ENCODE results near the gene SEC61B. TPM values are rescaled to one million over a fixed set of nuclear protein-coding genes. Genes with fewer than 3 reads are reported as not detected.

Gene SEC61B
- total RNA-seq, 1 experiment from 2014 or later: 125 TPM

- BruUV-seq (replicated peaks): no TSS peak
- intact Hi-C loops (cut with micrococcal nuclease): no loop called here
- no peak for DNase-seq (ENCODE audit: low read depth, low spot score)
Observed at GRCh38 chr9:99224445-99224844, 2.4 kb downstream of the SEC61B start.

More at GRCh38 chr9:99224445-99224844, 2.4 kb downstream of the SEC61B start:
- ChIA-PET RAD21 (ENCODE audit: low non-redundant PET in 1 of 2, low total read pairs in 2 of 2, uncharacterized antibody in 2 of 2, unreplicated experiment in 2 of 2) (no interaction called here), CTCF (no interaction called here), POLR2A (no interaction called here)
- Histone ChIP-seq H2AFZ (ENCODE audit: low read depth, low read length, poor library complexity, severe bottlenecking) (no peak overlapping the region), H3K4me2 (ENCODE audit: low read length) (no peak overlapping the region), H3K27me3 (ENCODE audit: insufficient read depth, low read length) (no peaks in the 10 kb centered on the region), H3K9me3 (ENCODE audit: control insufficient read depth in 1 of 2, insufficient read depth in 1 of 2, low read depth in 1 of 2, low read length in 2 of 2) (no peaks in the 10 kb centered on the region), H3K9ac (ENCODE audit: low read length) (no peak overlapping the region), H3K4me3 (replicated peaks in 1 of 2; ENCODE audit: low read depth in 1 of 2, low read length in 2 of 2) (no peak overlapping the region), H3K27ac (ENCODE audit: low read depth, low read length) (no peak overlapping the region), H3K79me2 (ENCODE audit: insufficient read depth, low read length) (peaks cover 86% of the 10 kb centered on the region), H4K20me1 (ENCODE audit: insufficient read depth) (no peaks in the 10 kb centered on the region; the same call in 1 of the 2 replicates), H3K4me1 (ENCODE audit: control insufficient read depth in 1 of 2, insufficient read depth in 2 of 2, low read length in 2 of 2) (peaks cover 6 to 20% of the 10 kb centered on the region in 2 experiments; a peak in 3 of 4 replicates), H3K9me2 (ENCODE audit: insufficient read depth) (no peaks in the 10 kb centered on the region), H3K36me3 (ENCODE audit: control insufficient read depth in 1 of 2, insufficient read depth in 2 of 2, low read length in 2 of 2) (peaks cover 13 to 15% of the 10 kb centered on the region in 2 experiments; a peak in 3 of 4 replicates)
- ATAC-seq: no peak
- TF ChIP-seq FOSL1 (IDR thresholded peaks at IDR 0.05; ENCODE audit: low read depth) (no peak), SP1 (IDR thresholded peaks at IDR 0.05; ENCODE audit: low read depth) (no peak), ZBTB33 (IDR thresholded peaks at IDR 0.05; ENCODE audit: extremely low read depth, insufficient replicate concordance, low read length) (no peak), EZH2phosphoT487 (IDR thresholded peaks at IDR 0.05; ENCODE audit: borderline replicate concordance) (no peak), POLR2AphosphoS5 (IDR thresholded peaks at IDR 0.05; ENCODE audit: low read depth, low read length) (no peak), CEBPB (IDR thresholded peaks at IDR 0.05; ENCODE audit: low read depth) (no peak), ZNF274 (IDR thresholded peaks at IDR 0.05; ENCODE audit: low read depth, low read length) (no peak), ELF1 (IDR thresholded peaks at IDR 0.05; ENCODE audit: borderline replicate concordance, low read depth) (no peak), REST (IDR thresholded peaks at IDR 0.05; ENCODE audit: low read depth) (no peak), EGR1 (IDR thresholded peaks at IDR 0.05; ENCODE audit: low read depth) (no peak), TCF7L2 (IDR thresholded peaks at IDR 0.05; ENCODE audit: borderline replicate concordance, extremely low read depth, insufficient read depth, insufficient read length) (no peak), SRF (IDR thresholded peaks at IDR 0.05; ENCODE audit: low read depth) (no peak), SIN3A (IDR thresholded peaks at IDR 0.05; ENCODE audit: low read depth) (no peak)
- TF ChIP-seq, protein P1, sequence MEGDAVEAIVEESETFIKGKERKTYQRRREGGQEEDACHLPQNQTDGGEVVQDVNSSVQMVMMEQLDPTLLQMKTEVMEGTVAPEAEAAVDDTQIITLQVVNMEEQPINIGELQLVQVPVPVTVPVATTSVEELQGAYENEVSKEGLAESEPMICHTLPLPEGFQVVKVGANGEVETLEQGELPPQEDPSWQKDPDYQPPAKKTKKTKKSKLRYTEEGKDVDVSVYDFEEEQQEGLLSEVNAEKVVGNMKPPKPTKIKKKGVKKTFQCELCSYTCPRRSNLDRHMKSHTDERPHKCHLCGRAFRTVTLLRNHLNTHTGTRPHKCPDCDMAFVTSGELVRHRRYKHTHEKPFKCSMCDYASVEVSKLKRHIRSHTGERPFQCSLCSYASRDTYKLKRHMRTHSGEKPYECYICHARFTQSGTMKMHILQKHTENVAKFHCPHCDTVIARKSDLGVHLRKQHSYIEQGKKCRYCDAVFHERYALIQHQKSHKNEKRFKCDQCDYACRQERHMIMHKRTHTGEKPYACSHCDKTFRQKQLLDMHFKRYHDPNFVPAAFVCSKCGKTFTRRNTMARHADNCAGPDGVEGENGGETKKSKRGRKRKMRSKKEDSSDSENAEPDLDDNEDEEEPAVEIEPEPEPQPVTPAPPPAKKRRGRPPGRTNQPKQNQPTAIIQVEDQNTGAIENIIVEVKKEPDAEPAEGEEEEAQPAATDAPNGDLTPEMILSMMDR (IDR thresholded peaks at IDR 0.05 in 2 of 3, conservative IDR thresholded peaks at IDR 0.05 in 1 of 3; ENCODE audit: borderline replicate concordance in 1 of 3, insufficient read depth in 1 of 3, low read depth in 2 of 3, low read length in 2 of 3): no peak
- TF ChIP-seq, protein P2, sequence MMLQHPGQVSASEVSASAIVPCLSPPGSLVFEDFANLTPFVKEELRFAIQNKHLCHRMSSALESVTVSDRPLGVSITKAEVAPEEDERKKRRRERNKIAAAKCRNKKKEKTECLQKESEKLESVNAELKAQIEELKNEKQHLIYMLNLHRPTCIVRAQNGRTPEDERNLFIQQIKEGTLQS (IDR thresholded peaks at IDR 0.05): no peak
- TF ChIP-seq, protein P3, sequence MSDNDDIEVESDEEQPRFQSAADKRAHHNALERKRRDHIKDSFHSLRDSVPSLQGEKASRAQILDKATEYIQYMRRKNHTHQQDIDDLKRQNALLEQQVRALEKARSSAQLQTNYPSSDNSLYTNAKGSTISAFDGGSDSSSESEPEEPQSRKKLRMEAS (IDR thresholded peaks at IDR 0.05): no peak
